OCI-LY7 (cell line): ENCODE data around the gene PPP1R12C.

Source experiments
- CTCF ChIP-seq: fragments of 200-600 bp; sonication (generic); conservative IDR thresholded peaks from 2 replicates; pipeline ENCODE4 v1.5.1; 2014; ENCODE audit warnings: mild to moderate bottlenecking, antibody characterized with exemption, low read length, moderate library complexity, mixed read lengths
- EZH2phosphoT487 ChIP-seq: fragments of 200-600 bp; sonication (generic); IDR thresholded peaks from 2 replicates; pipeline ENCODE4 v1.6.1; 2018; ENCODE audit warnings: low read depth, borderline replicate concordance, mild to moderate bottlenecking, mixed run types, antibody characterized with exemption, low read length, moderate library complexity, mixed read lengths

- TF ChIP-seq CTCF (no peak), EZH2phosphoT487 (no peak)
These were observed 24.3 kb upstream of the PPP1R12C start for GRCh38 chr19:55141696-55142095.
